Prostate gland (tissue), 2 donors: ENCODE data around the gene RUFY3. TPM values are rescaled to one million over a fixed set of nuclear protein-coding genes. Genes with fewer than 3 reads are reported as not detected.
A peak's percentile ranks its signal among the peaks of the same experiment; 100 is the strongest.
"Not testable (repeated sequence)": the region's sequence is repeated elsewhere in the genome, so short reads cannot be mapped to it uniquely, and the experiment has no call there.

ENCODE experiments used
- DNase-seq: peaks from one replicate; pipeline ENCODE4 v3.0.0-alpha.2; 2019; ENCODE audit warnings: low spot score
- H3K27ac ChIP-seq, 2 donors: fragments of 200-600 bp; sonication (generic); 2 replicates each; pipeline ENCODE4 v1.5.1; 2017 to 2019
- H3K27me3 ChIP-seq: fragments of 200-600 bp; sonication (generic); replicated peaks from 2 replicates; pipeline ENCODE4 v1.5.1; 2019; ENCODE audit not compliant: insufficient read depth
- H3K36me3 ChIP-seq, 2 donors: fragments of 200-600 bp; sonication (generic); 1 replicate in 1 of 2; 2 replicates in 1 of 2; pipeline versions ENCODE4 v1.5.1 to v1.8.1; 2017 to 2019
- H3K4me1 ChIP-seq: fragments of 200-600 bp; sonication (generic); replicated peaks from 2 replicates; pipeline ENCODE4 v1.5.1; 2019
- H3K4me3 ChIP-seq, 2 donors: fragments of 200-600 bp; sonication (generic); 2 replicates each; pipeline ENCODE4 v1.5.1; 2017 to 2019
- H3K9me3 ChIP-seq: fragments of 200-600 bp; sonication (generic); 2 replicates; pipeline ENCODE4 v1.5.1; 2017
- CTCF ChIP-seq, 4 experiments: fragments of 200-600 bp in 2 of 4; fragments of 450-650 bp in 2 of 4; sonication (generic) in 2 of 4; IDR thresholded peaks; 1 replicate in 3 of 4; 2 replicates in 1 of 4; pipeline ENCODE4 v1.5.1; 2016 to 2019; ENCODE audit warnings: antibody characterized with exemption in 4 of 4, mild to moderate bottlenecking in 2 of 4, moderate library complexity in 2 of 4
- POLR2A ChIP-seq: fragments of 450-650 bp; IDR thresholded peaks from one replicate; pipeline ENCODE4 v1.6.1; 2016; ENCODE audit warnings: antibody characterized with exemption, mild to moderate bottlenecking
- POLR2AphosphoS5 ChIP-seq: sonication (generic); formaldehyde crosslinking; IDR thresholded peaks from one replicate; pipeline ENCODE4 v1.6.1; 2017; ENCODE audit warnings: antibody characterized with exemption
- WGBS: methylation state at CpG from one replicate; pipeline ENCODE4 v1.1.5; 2018; 5-methylcytosine and 5-hydroxymethylcytosine counted together
- intact Hi-C: fragments of 100-400 bp; cut with DNase I; formaldehyde crosslinking; loops from one replicate; pipeline ENCODE4 v1.14.2; 2022
- total RNA-seq, 2 donors: library from RNA; depleted of rRNA; stranded (reverse); fragments of >200 nt; gene quantifications; one replicate each; pipeline ENCODE4 v1.1.0, GENCODE V29; 2016

RUFY3 gene
- total RNA-seq, 2 donors from 2014 or later: 51.7 to 118 TPM

GRCh38 chr4:70718811-70719604 is 2.8 kb upstream of the RUFY3 start:
- H3K27me3 ChIP-seq: no peaks in the 10 kb centered on the region
- peak overlapping the region; percentile 2 to 7 for H3K27ac ChIP-seq
- H3K4me3 ChIP-seq: no peak overlapping the region
- DNase-seq: peak; percentile 72
- intact Hi-C loops: no loop called here
- TF ChIP-seq CTCF (IDR thresholded peaks at IDR 0.05): no peak
- peak; percentile 68 for TF ChIP-seq POLR2AphosphoS5
- no peaks in the 10 kb centered on the region for H3K36me3 ChIP-seq
- no peaks in the 10 kb centered on the region for H3K4me1 ChIP-seq
- WGBS: 50% methylated on average over 13 of the region's 13 CpGs
- H3K9me3 ChIP-seq: no peaks in the 10 kb centered on the region

GRCh38 chr4:70722199-70722791 is 531 bp downstream of the RUFY3 start:
- Histone ChIP-seq H3K27ac (peak overlapping the region; percentile 43 to 50), H3K36me3 (no peaks in the 10 kb centered on the region), H3K9me3 (no peaks in the 10 kb centered on the region), H3K4me3 (peak overlapping the region; percentile 11 to 18), H3K4me1 (no peaks in the 10 kb centered on the region), H3K27me3 (no peaks in the 10 kb centered on the region)
- no peak for DNase-seq
- no peak for TF ChIP-seq POLR2A
- no peak for TF ChIP-seq POLR2AphosphoS5
- no peak for TF ChIP-seq CTCF (IDR thresholded peaks at IDR 0.05)
- WGBS: 40% methylated on average over 7 of the region's 7 CpGs
- intact Hi-C loops: no loop called here

DNA sequence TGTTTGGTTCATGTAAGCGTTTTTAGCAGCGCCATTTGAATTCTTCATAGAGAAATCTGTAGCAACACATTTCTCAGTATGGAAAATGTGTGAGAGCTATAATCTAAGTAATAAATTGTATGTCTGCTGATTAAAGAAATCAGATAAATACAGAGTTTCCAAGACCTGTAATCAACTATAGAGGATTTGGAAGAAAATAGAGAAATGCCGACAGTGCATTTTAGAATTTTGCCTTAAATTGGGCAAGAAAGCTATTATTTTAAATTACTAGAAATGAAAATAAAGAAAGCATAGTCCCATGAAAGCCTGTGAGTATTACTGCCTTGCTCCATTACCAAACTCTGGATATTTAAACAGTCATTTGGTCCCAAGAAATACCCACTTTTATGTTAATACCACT is 2.7 kb downstream of the RUFY3 start:
- Histone ChIP-seq H3K27ac (no peak overlapping the region), H3K27me3 (no peaks in the 10 kb centered on the region), H3K36me3 (no peaks in the 10 kb centered on the region), H3K4me3 (no peak overlapping the region), H3K9me3 (no peaks in the 10 kb centered on the region), H3K4me1 (no peaks in the 10 kb centered on the region)
- TF ChIP-seq POLR2A (no peak), CTCF (IDR thresholded peaks at IDR 0.05) (no peak), POLR2AphosphoS5 (no peak)
- 99% methylated on average over 3 of the region's 3 CpGs for WGBS
- intact Hi-C loops: no loop called here
- DNase-seq: no peak

- WGBS: 58% methylated on average over 1 of the region's 1 CpG
- no peaks in the 10 kb centered on the region for H3K36me3 ChIP-seq
- no peak for DNase-seq
- intact Hi-C loops: no loop called here
- TF ChIP-seq CTCF (IDR thresholded peaks at IDR 0.05) (no peak), POLR2AphosphoS5 (no peak), POLR2A (no peak)
- H3K4me3 ChIP-seq: no peak overlapping the region
- no peaks in the 10 kb centered on the region for H3K27me3 ChIP-seq
- no peak overlapping the region for H3K27ac ChIP-seq
- no peaks in the 10 kb centered on the region for H3K4me1 ChIP-seq
- H3K9me3 ChIP-seq: no peaks in the 10 kb centered on the region
Observed at GRCh38 chr4:70725633-70726032, 3.9 kb downstream of the RUFY3 start.

DNA sequence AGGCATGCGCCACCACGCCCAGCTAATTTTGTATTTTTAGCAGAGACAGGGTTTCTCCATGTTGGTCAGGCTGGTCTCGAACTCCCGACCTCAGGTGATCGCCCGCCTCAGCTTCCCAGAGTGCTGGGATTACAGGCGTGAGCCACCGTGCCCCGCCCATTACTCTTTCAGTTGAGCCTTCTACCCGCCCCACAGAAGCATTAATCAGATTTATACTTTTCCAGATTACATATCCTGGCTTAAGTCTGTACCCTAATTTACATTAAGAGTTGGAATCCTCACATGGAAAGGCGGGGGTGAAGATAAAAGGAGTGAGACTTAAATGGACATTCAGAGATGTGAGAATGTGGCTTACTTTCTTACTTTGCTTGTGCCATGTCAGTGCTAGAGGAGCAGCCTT is 4.8 kb downstream of the RUFY3 start:
- DNase-seq, intact Hi-C loops, H3K27me3 ChIP-seq, H3K36me3 ChIP-seq, H3K4me3 ChIP-seq, H3K27ac ChIP-seq, H3K4me1 ChIP-seq, H3K9me3 ChIP-seq: not testable (repeated sequence)
- WGBS: 96% methylated on average over 11 of the region's 11 CpGs
